OCI-LY3 (cell line): ENCODE measurements around the gene TBKBP1.
"Not testable (repeated sequence)": the region's sequence is repeated elsewhere in the genome, so short reads cannot be mapped to it uniquely, and the experiment has no call there.

ENCODE experiments used
- H2AFZ ChIP-seq: fragments of 200-600, 300-600 bp; shearing (Covaris generic); 2 replicates; pipeline ENCODE4 v1.6.0; 2014; ENCODE audit warnings: antibody characterized with exemption, low read depth, low read length
- H3K27ac ChIP-seq: fragments of 200-600, 300-600 bp; sonication (generic); 2 replicates; pipeline ENCODE4 v1.5.1; 2014; ENCODE audit warnings: mild to moderate bottlenecking, low read length, moderate library complexity, mixed read lengths
- H3K27me3 ChIP-seq: fragments of 200-600, 300-600 bp; sonication (generic); 2 replicates; pipeline ENCODE4 v1.6.1; 2014; ENCODE audit warnings: low read depth, low read length, mixed read lengths
- H3K36me3 ChIP-seq: fragments of 200-600, 300-600 bp; sonication (generic); replicated peaks from 2 replicates; pipeline ENCODE3; 2014; ENCODE audit warnings: low read depth, low read length, mixed read lengths
- H3K4me1 ChIP-seq: fragments of 300-600, 200-600 bp; sonication (generic); 2 replicates; pipeline ENCODE4 v1.6.1; 2014; ENCODE audit warnings: low read length, mixed read lengths
- H3K4me2 ChIP-seq: fragments of 200-600, 300-600 bp; sonication (generic); 2 replicates; pipeline ENCODE4 v1.6.1; 2014; ENCODE audit warnings: low read length, mixed read lengths
- H3K4me3 ChIP-seq: fragments of 300-600, 200-600 bp; sonication (generic); 2 replicates; pipeline ENCODE4 v1.5.1; 2014; ENCODE audit warnings: antibody characterized with exemption, mild to moderate bottlenecking, low read length, moderate library complexity
- H3K79me2 ChIP-seq: fragments of 300-600, 200-600 bp; shearing (Covaris generic); 2 replicates; pipeline ENCODE4 v1.6.1; 2014; ENCODE audit warnings: mild to moderate bottlenecking, low read length, mixed read lengths
- H3K9ac ChIP-seq: fragments of 300-600, 200-600 bp; shearing (Covaris generic); 2 replicates; pipeline ENCODE4 v1.6.0; 2014; ENCODE audit warnings: mild to moderate bottlenecking, low read length, moderate library complexity
- H3K9me3 ChIP-seq: fragments of 200-600, 300-600 bp; shearing (Covaris generic); 2 replicates; pipeline ENCODE4 v1.6.1; 2014; ENCODE audit warnings: low read length, mixed read lengths; ENCODE audit not compliant: insufficient read depth
- H4K20me1 ChIP-seq: fragments of 200-600, 300-600 bp; sonication (generic); 2 replicates; pipeline ENCODE4 v1.6.1; 2016; ENCODE audit warnings: low read length, mixed read lengths; ENCODE audit not compliant: insufficient read depth
- CTCF ChIP-seq: fragments of 200-600, 300-600 bp; sonication (generic); IDR thresholded peaks from 2 replicates; pipeline ENCODE4 v1.5.1; 2014; ENCODE audit warnings: antibody characterized with exemption, low read length, low read depth
- EZH2phosphoT487 ChIP-seq: fragments of 200-600 bp; shearing (Covaris generic); IDR thresholded peaks from 2 replicates; pipeline ENCODE4 v1.6.1; 2018; ENCODE audit warnings: antibody characterized with exemption, mixed run types, low read depth

TBKBP1 gene

DNA sequence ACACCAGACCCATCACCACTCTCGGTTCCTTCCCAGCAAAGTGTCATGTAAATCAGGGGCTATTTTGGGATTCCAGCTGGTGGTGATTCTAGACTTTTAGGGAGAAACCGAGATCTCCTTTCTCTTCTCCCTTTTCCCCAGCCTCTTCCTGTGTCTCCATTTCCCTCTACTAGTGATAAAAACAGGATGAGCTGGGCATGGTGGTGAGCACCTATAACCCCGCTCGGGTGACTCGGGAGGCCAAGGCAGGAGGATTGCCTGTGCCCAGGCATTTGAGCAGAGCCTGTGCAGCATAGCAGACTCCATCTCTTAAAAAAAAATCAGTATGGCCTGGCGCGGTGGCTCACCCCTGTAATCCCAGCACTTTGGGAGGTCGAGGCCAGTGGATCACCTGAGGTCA lies 45.2 kb downstream of the TBKBP1 start:
- Histone ChIP-seq H3K27me3 (peaks cover 24% of the 10 kb centered on the region), H3K4me1 (peaks cover 21% of the 10 kb centered on the region), H4K20me1 (no peaks in the 10 kb centered on the region), H3K27ac (no peak overlapping the region), H3K9ac (no peak overlapping the region), H3K9me3 (no peaks in the 10 kb centered on the region), H3K4me2 (no peak overlapping the region), H3K79me2 (no peaks in the 10 kb centered on the region), H2AFZ (no peak overlapping the region), H3K36me3 (no peaks in the 10 kb centered on the region), H3K4me3 (no peak overlapping the region)
- TF ChIP-seq CTCF (no peak), EZH2phosphoT487 (no peak)

DNA sequence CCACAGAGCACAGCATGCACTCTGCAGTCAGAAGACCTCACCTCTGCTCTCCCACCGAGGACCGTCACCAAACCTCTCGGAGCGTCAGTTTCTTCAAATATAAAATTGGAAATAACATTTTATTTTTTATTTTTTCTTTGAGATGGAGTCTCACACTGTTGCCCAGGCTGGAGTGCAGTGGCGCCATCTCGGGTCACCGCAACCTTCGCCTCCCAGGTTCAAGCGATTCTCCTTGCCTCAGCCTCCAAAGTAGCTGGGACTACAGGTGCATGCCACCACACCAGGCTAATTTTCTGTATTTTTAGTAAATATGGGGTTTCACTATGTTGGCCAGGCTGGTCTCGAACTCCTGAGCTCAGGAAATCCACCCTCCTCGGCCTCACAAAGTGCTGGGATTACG lies 46.0 kb downstream of the TBKBP1 start:
- H3K9me3 ChIP-seq, H2AFZ ChIP-seq, H3K4me3 ChIP-seq, H3K36me3 ChIP-seq, H3K27ac ChIP-seq, H3K9ac ChIP-seq, H3K79me2 ChIP-seq, H4K20me1 ChIP-seq, H3K4me2 ChIP-seq: not testable (repeated sequence)
- peaks cover 21% of the 10 kb centered on the region for H3K4me1 ChIP-seq
- peaks cover 31% of the 10 kb centered on the region for H3K27me3 ChIP-seq

DNA sequence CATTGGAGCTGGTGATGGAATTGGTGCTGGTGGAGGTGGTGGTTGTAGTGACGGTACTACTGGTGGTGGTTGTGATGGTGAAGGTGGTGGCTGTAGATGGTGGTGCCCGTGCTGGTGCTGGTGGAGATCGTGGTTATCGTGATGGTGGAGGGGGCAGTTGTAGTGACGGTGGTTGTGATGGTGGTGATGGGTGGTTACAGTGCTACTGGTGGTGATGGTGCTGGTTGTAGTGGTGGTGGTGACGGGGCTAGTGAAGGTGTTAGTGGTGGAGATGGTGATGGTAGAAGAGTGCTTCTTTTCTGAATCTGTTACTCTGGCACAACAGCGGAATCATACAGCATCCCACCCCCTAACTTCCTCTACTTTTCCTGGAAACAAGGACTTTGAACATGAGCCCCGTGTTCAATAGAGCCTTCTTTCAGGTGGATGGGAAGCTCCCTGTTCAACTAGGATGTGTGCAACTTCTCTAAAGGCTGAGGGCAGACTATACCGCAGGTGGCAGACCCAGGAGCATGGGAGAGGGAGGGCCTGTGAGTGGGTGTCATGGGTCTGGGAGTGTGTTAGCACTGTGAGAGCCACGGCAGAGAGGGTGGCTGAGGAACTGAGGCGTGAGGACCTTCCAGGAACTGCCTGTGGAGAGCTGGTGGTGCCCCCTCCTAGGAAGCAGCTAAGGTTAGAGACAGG lies 47.3 kb downstream of the TBKBP1 start:
- H3K79me2 ChIP-seq, result no peaks in the 10 kb centered on the region
- no peaks in the 10 kb centered on the region for H4K20me1 ChIP-seq
- H3K27me3 ChIP-seq, result peaks cover 44% of the 10 kb centered on the region
- H3K4me3 ChIP-seq, result no peak overlapping the region
- no peak overlapping the region for H2AFZ ChIP-seq
- H3K4me2 ChIP-seq, result no peak overlapping the region
- H3K36me3 ChIP-seq, result no peaks in the 10 kb centered on the region
- H3K9me3 ChIP-seq, result no peaks in the 10 kb centered on the region
- H3K4me1 ChIP-seq, result peaks cover 11% of the 10 kb centered on the region; the same call in 1 of the 2 replicates
- no peak overlapping the region for H3K9ac ChIP-seq
- TF ChIP-seq EZH2phosphoT487 (no peak), CTCF (no peak)
- H3K27ac ChIP-seq, result no peak overlapping the region

DNA sequence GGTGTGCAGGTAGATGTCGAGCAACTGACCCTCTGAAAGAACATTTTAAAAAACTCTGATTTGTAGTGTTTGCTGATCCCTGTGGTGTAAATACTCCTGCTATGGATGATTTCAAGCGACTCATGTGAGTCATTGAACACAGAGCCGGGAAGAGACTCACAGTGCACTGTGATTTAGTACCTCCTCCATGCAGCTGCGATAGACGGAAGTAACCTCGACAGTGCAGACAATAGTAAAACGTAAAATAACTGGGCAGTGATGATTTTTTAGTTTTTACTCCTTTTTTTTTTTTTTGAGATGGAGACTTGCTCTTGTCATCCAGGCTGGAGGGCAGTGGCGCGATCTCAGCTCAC lies 47.8 kb downstream of the TBKBP1 start:
- Histone ChIP-seq H3K27me3 (peaks cover 44% of the 10 kb centered on the region), H3K36me3 (no peaks in the 10 kb centered on the region), H3K4me1 (peaks cover 11% of the 10 kb centered on the region; the same call in 1 of the 2 replicates), H3K4me3 (no peak overlapping the region), H3K9ac (no peak overlapping the region), H4K20me1 (no peaks in the 10 kb centered on the region), H2AFZ (no peak overlapping the region), H3K27ac (no peak overlapping the region), H3K79me2 (no peaks in the 10 kb centered on the region), H3K9me3 (no peaks in the 10 kb centered on the region), H3K4me2 (no peak overlapping the region)
- TF ChIP-seq EZH2phosphoT487 (no peak), CTCF (no peak)
